H1 (cell line): Measurements from ENCODE around the gene RHBDD1.

Experiments used
- CBX5 ChIP-seq: fragments of 300-800, 300-1000 bp; sonication (generic); IDR thresholded peaks from 2 replicates; pipeline ENCODE4 v1.7.1; 2016; ENCODE audit warnings: antibody characterized with exemption, low read length, low read depth
- TF ChIP-seq, protein P1 (sequence below): IDR thresholded peaks from 2 replicates; pipeline ENCODE4 v1.6.1; 2012; ENCODE audit warnings: inconsistent platforms

DNA sequence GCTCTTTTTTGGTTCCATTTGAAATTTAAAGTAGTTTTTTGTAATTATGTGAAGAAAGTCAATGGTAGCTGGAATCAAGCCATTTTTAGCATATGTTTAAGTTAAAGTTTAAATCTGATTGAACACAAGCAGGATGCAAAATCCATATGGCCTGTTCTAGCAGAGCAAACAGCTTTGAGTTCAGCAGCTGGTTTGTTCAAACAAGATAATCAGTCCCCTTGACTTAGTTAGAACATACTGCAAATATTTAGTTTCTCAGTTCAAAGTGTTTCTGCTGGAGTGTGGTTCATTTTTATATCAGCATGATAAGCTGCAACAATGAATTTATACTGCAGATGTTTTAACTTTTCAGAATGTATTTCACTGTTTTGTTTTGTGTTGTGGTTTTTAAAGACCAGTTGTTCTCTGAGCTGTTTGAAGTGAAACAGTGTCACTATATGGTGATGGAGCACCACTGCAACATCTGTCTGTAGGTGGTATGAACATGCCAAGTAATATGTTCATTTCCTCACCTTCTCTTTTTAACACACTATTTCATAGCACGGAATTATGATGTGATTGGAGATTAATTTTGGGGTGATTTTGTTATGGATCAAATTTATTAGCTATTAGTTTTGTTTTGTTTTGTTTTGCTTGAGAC, 202.8 kb downstream of the RHBDD1 start:
- TF ChIP-seq, protein P1, sequence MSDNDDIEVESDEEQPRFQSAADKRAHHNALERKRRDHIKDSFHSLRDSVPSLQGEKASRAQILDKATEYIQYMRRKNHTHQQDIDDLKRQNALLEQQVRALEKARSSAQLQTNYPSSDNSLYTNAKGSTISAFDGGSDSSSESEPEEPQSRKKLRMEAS, result no peak
- TF ChIP-seq CBX5, result no peak
